Gastrocnemius medialis (tissue), 4 donors: ENCODE results near the gene KDM5C. TPM values are rescaled to one million over a fixed set of nuclear protein-coding genes. Genes with fewer than 3 reads are reported as not detected.

Experiments used
- ATAC-seq, 2 donors: fragments of 150-250 bp; one replicate each; pipeline ENCODE4 v1.9.1; 2016
- DNase-seq, 2 donors: peaks; one replicate each; pipeline ENCODE4 v3.0.0-alpha.2; 2019
- H3K27ac ChIP-seq, 4 donors: fragments of 200-600 bp; sonication (generic); 1 replicate in 1 of 4; 2 replicates in 3 of 4; pipeline ENCODE4 v1.5.1; 2016 to 2018; ENCODE audit warnings: mild to moderate bottlenecking in 2 of 4, moderate library complexity in 1 of 4
- H3K27me3 ChIP-seq, 3 donors: fragments of 200-600 bp; sonication (generic) in 2 of 3; 1 replicate in 1 of 3; 2 replicates in 2 of 3; pipeline versions ENCODE4 v1.5.1 to v1.6.0; 2016 to 2019; ENCODE audit warnings: mild to moderate bottlenecking in 1 of 3, moderate library complexity in 1 of 3
- H3K36me3 ChIP-seq, 2 donors: fragments of 200-600 bp; sonication (generic) in 1 of 2; one replicate each; pipeline ENCODE4 v1.5.1; 2017 to 2018
- H3K4me1 ChIP-seq, 2 donors: fragments of 200-600 bp; sonication (generic) in 1 of 2; one replicate each; pipeline ENCODE4 v1.5.1; 2016 to 2017; ENCODE audit warnings: mild to moderate bottlenecking in 2 of 2
- H3K4me3 ChIP-seq, 4 donors: fragments of 200-600 bp; sonication (generic) in 3 of 4; 1 replicate in 1 of 4; 2 replicates in 3 of 4; pipeline ENCODE4 v1.5.1; 2016 to 2019; ENCODE audit warnings: mild to moderate bottlenecking in 2 of 4
- H3K9me3 ChIP-seq, 3 donors: fragments of 200-600 bp; sonication (generic) in 2 of 3; 1 replicate in 1 of 3; 2 replicates in 2 of 3; pipeline ENCODE4 v1.5.1; 2016 to 2019
- CTCF ChIP-seq, 5 experiments: fragments of 450-650 bp in 3 of 5; fragments of 200-600 bp in 2 of 5; sonication (generic) in 2 of 5; IDR thresholded peaks in 4 of 5; conservative IDR thresholded peaks in 1 of 5; 1 replicate in 4 of 5; 2 replicates in 1 of 5; pipeline ENCODE4 v1.5.1; 2016 to 2019; ENCODE audit warnings: antibody characterized with exemption in 5 of 5, mild to moderate bottlenecking in 3 of 5, moderate library complexity in 3 of 5
- POLR2A ChIP-seq, 2 donors: fragments of 450-650 bp; IDR thresholded peaks; one replicate each; pipeline ENCODE4 v1.6.1; 2017; ENCODE audit warnings: antibody characterized with exemption in 2 of 2, mild to moderate bottlenecking in 2 of 2, moderate library complexity in 2 of 2
- in situ Hi-C, 4 donors: fragments of 200-750 bp; cut with MboI; loops; one replicate each; pipeline versions ENCODE4 v1.15.0 to v1.8.0; 2017; ENCODE audit warnings: low sequenced_read_pairs in 4 of 4
- intact Hi-C: fragments of 100-400 bp; cut with DNase I; formaldehyde crosslinking; loops from one replicate; pipeline ENCODE4 v1.15.1; 2023; ENCODE audit warnings: low total_unique reads
- total RNA-seq, 4 donors: library from RNA; depleted of rRNA; stranded (reverse); fragments of >200 nt; gene quantifications; one replicate each; pipeline versions ENCODE4 v1.1.0 to v1.2.3, GENCODE V29; 2016

The KDM5C gene
- total RNA-seq, 4 donors from 2014 or later, result 143 to 210 (median 147) TPM

GRCh38 chrX:53211391-53211978, 13.5 kb downstream of the KDM5C start:
- peaks cover 0 to 8% of the 10 kb centered on the region in 2 donors for H3K4me1 ChIP-seq
- no peak for DNase-seq
- ATAC-seq, result no peak
- peaks cover 4 to 82% of the 10 kb centered on the region in 2 donors for H3K36me3 ChIP-seq
- peak overlapping the region in 1 of 4 donors; percentile 22 for H3K27ac ChIP-seq
- H3K27me3 ChIP-seq, result no peaks in the 10 kb centered on the region
- in situ Hi-C loops (loop anchor here in 2 of 4 donors (25.0 kb wide), 2 partner anchors 99 to 124 kb away; partner anchors contain the start of genes KANTR (in 1 of the 2) and TSPYL2 (in 1 of the 2)), intact Hi-C loops (no loop called here)
- TF ChIP-seq CTCF (IDR thresholded peaks at IDR 0.05 in 4 of 5, conservative IDR thresholded peaks at IDR 0.05 in 1 of 5) (no peak), POLR2A (IDR thresholded peaks at IDR 0.05) (no peak)
- H3K4me3 ChIP-seq, result no peak overlapping the region
- H3K9me3 ChIP-seq, result no peaks in the 10 kb centered on the region

- DNase-seq (no peak), ATAC-seq (no peak)
- Histone ChIP-seq H3K36me3 (peaks cover 3 to 100% of the 10 kb centered on the region in 2 donors), H3K27me3 (no peaks in the 10 kb centered on the region), H3K27ac (no peak overlapping the region), H3K4me1 (no peaks in the 10 kb centered on the region), H3K9me3 (no peaks in the 10 kb centered on the region), H3K4me3 (no peak overlapping the region)
- intact Hi-C loops, result no loop called here
- TF ChIP-seq POLR2A (IDR thresholded peaks at IDR 0.05), result no peak
- in situ Hi-C loops, result no loop called here
These were observed 28.3 kb downstream of the KDM5C start for GRCh38 chrX:53196678-53197077.

- Histone ChIP-seq H3K36me3 (peaks cover 3 to 87% of the 10 kb centered on the region in 2 donors), H3K27ac (no peak overlapping the region), H3K27me3 (no peaks in the 10 kb centered on the region), H3K9me3 (no peaks in the 10 kb centered on the region), H3K4me1 (no peaks in the 10 kb centered on the region), H3K4me3 (no peak overlapping the region)
- in situ Hi-C loops, result no loop called here
- ATAC-seq, result no peak
- no peak for DNase-seq
- intact Hi-C loops, result no loop called here
- TF ChIP-seq POLR2A (IDR thresholded peaks at IDR 0.05) (no peak), CTCF (IDR thresholded peaks at IDR 0.05 in 4 of 5, conservative IDR thresholded peaks at IDR 0.05 in 1 of 5) (no peak)
These were observed 29.6 kb downstream of the KDM5C start for GRCh38 chrX:53195401-53195800.

GRCh38 chrX:53194308-53194707, 30.7 kb downstream of the KDM5C start:
- in situ Hi-C loops (no loop called here), intact Hi-C loops (no loop called here)
- Histone ChIP-seq H3K27ac (no peak overlapping the region), H3K36me3 (peaks cover 0 to 76% of the 10 kb centered on the region in 2 donors), H3K27me3 (no peaks in the 10 kb centered on the region), H3K9me3 (no peaks in the 10 kb centered on the region), H3K4me1 (peaks cover 0 to 2% of the 10 kb centered on the region in 2 donors), H3K4me3 (no peak overlapping the region)
- DNase-seq (no peak), ATAC-seq (no peak)
- TF ChIP-seq POLR2A (IDR thresholded peaks at IDR 0.05) (no peak), CTCF (IDR thresholded peaks at IDR 0.05 in 4 of 5, conservative IDR thresholded peaks at IDR 0.05 in 1 of 5) (no peak)

GRCh38 chrX:53193093-53193492, 31.9 kb downstream of the KDM5C start:
- Histone ChIP-seq H3K36me3 (peaks cover 0 to 64% of the 10 kb centered on the region in 2 donors), H3K4me3 (no peak overlapping the region), H3K4me1 (peaks cover 0 to 9% of the 10 kb centered on the region in 2 donors), H3K9me3 (no peaks in the 10 kb centered on the region), H3K27ac (no peak overlapping the region), H3K27me3 (no peaks in the 10 kb centered on the region)
- DNase-seq, result no peak
- TF ChIP-seq CTCF (IDR thresholded peaks at IDR 0.05 in 4 of 5, conservative IDR thresholded peaks at IDR 0.05 in 1 of 5) (no peak), POLR2A (IDR thresholded peaks at IDR 0.05) (no peak)
- ATAC-seq, result no peak
- intact Hi-C loops (no loop called here), in situ Hi-C loops (no loop called here)
